RWPE2 (cell line): ENCODE results near the gene ANAPC15.
A peak's percentile ranks its signal among the peaks of the same experiment; 100 is the strongest.

Source experiments
- ATAC-seq: fragments of 200-7000 bp; cut with Tn5 transposase; 3 replicates; pipeline ENCODE4 v1.9.1; 2021; ENCODE audit warnings: low read depth
- DNase-seq: peaks from one replicate; pipeline ENCODE4 v3.0.0-alpha.2; 2020; ENCODE audit warnings: low spot score
- H3K27ac ChIP-seq: fragments of 450-650 bp; 2 replicates; pipeline ENCODE4 v1.5.1; 2017; ENCODE audit warnings: mild to moderate bottlenecking; ENCODE audit not compliant: poor library complexity, severe bottlenecking
- H3K27me3 ChIP-seq: fragments of 250-450 bp; sonication (Bioruptor Pico); 2 replicates; pipeline ENCODE4 v1.5.1; 2021; ENCODE audit warnings: mild to moderate bottlenecking, moderate library complexity; ENCODE audit not compliant: insufficient read depth, poor library complexity, severe bottlenecking
- H3K36me3 ChIP-seq: fragments of 250-450 bp; sonication (Bioruptor Pico); 2 replicates; pipeline ENCODE4 v1.5.1; 2020; ENCODE audit warnings: low read depth, mild to moderate bottlenecking, moderate library complexity
- H3K4me1 ChIP-seq: fragments of 250-450 bp; sonication (Bioruptor Pico); 2 replicates; pipeline ENCODE4 v1.5.1; 2021; ENCODE audit warnings: mild to moderate bottlenecking, moderate library complexity; ENCODE audit not compliant: insufficient read depth, poor library complexity, severe bottlenecking
- H3K4me3 ChIP-seq: fragments of 250-450 bp; sonication (Bioruptor Pico); 2 replicates; pipeline ENCODE4 v1.5.1; 2021; ENCODE audit warnings: mild to moderate bottlenecking, moderate library complexity; ENCODE audit not compliant: severe bottlenecking
- H3K9me3 ChIP-seq: fragments of 250-450 bp; sonication (Bioruptor Pico); 2 replicates; pipeline ENCODE4 v1.5.1; 2021; ENCODE audit warnings: mild to moderate bottlenecking, moderate library complexity; ENCODE audit not compliant: severe bottlenecking
- CTCF ChIP-seq: fragments of 450-650 bp; IDR thresholded peaks from one replicate; pipeline ENCODE4 v1.5.1; 2017; ENCODE audit warnings: mild to moderate bottlenecking, moderate library complexity; ENCODE audit not compliant: poor library complexity, severe bottlenecking

The ANAPC15 gene

GRCh38 chr11:72070491-72070890 is 42.0 kb downstream of the ANAPC15 start:
- Histone ChIP-seq H3K9me3 (no peaks in the 10 kb centered on the region), H3K4me3 (no peak overlapping the region), H3K27ac (peak overlapping the region; percentile 89), H3K4me1 (peaks cover 40% of the 10 kb centered on the region), H3K27me3 (no peaks in the 10 kb centered on the region), H3K36me3 (peaks cover 50% of the 10 kb centered on the region)
- TF ChIP-seq CTCF = no peak
- no peak for ATAC-seq
- no peak for DNase-seq

- peak overlapping the region; percentile 89 for H3K27ac ChIP-seq
- H3K27me3 ChIP-seq = no peaks in the 10 kb centered on the region
- ATAC-seq (peak; percentile 96), DNase-seq (peak; percentile 82)
- H3K4me3 ChIP-seq = no peak overlapping the region
- TF ChIP-seq CTCF = no peak
- peaks cover 40% of the 10 kb centered on the region for H3K4me1 ChIP-seq
- H3K9me3 ChIP-seq = no peaks in the 10 kb centered on the region
- peaks cover 52% of the 10 kb centered on the region for H3K36me3 ChIP-seq
Measured at GRCh38 chr11:72069787-72070251, 42.7 kb downstream of the ANAPC15 start.

GRCh38 chr11:72069200-72069599 is 43.3 kb downstream of the ANAPC15 start:
- TF ChIP-seq CTCF = no peak
- H3K36me3 ChIP-seq = peaks cover 51% of the 10 kb centered on the region
- H3K27me3 ChIP-seq = no peaks in the 10 kb centered on the region
- H3K27ac ChIP-seq = peak overlapping the region; percentile 89
- no peak for DNase-seq
- H3K4me3 ChIP-seq = no peak overlapping the region
- no peaks in the 10 kb centered on the region for H3K9me3 ChIP-seq
- H3K4me1 ChIP-seq = peaks cover 40% of the 10 kb centered on the region
- ATAC-seq = no peak

- Histone ChIP-seq H3K4me3 (no peak overlapping the region), H3K27ac (no peak overlapping the region), H3K9me3 (no peaks in the 10 kb centered on the region), H3K27me3 (no peaks in the 10 kb centered on the region), H3K4me1 (peaks cover 36% of the 10 kb centered on the region), H3K36me3 (peaks cover 57% of the 10 kb centered on the region)
- TF ChIP-seq CTCF = no peak
- ATAC-seq = no peak
- DNase-seq = no peak
Measured at GRCh38 chr11:72067676-72068075, 44.8 kb downstream of the ANAPC15 start.

GRCh38 chr11:72067266-72067665 is 45.2 kb downstream of the ANAPC15 start:
- no peaks in the 10 kb centered on the region for H3K27me3 ChIP-seq
- no peak for TF ChIP-seq CTCF
- H3K4me1 ChIP-seq = peaks cover 32% of the 10 kb centered on the region
- DNase-seq = no peak
- no peak overlapping the region for H3K27ac ChIP-seq
- no peak overlapping the region for H3K4me3 ChIP-seq
- ATAC-seq = no peak
- no peaks in the 10 kb centered on the region for H3K9me3 ChIP-seq
- H3K36me3 ChIP-seq = peaks cover 61% of the 10 kb centered on the region
